ENCODE data around the gene TAS1R3.

- TF ChIP-seq REST (IDR thresholded peaks at IDR 0.05): no peak
- TF ChIP-seq TAF1 (conservative IDR thresholded peaks at IDR 0.05): no peak
- no peak for TF ChIP-seq RAD21 (IDR thresholded peaks at IDR 0.05)
- no peak for TF ChIP-seq RXRA (IDR thresholded peaks at IDR 0.05)
- TF ChIP-seq CTCF (IDR thresholded peaks at IDR 0.05; ENCODE audit: low read depth, low read length, missing input control): no peak
- TF ChIP-seq MAX (IDR thresholded peaks at IDR 0.05): no peak
- no peak for TF ChIP-seq YY1 (IDR thresholded peaks at IDR 0.05)
- TF ChIP-seq ZBTB33 (IDR thresholded peaks at IDR 0.05): no peak
Observed at GRCh38 chr1:1347026-1347595, 16.0 kb downstream of the TAS1R3 start.

All from liver (tissue), 3 donors.